GM19328 (cell line): ENCODE results near the gene ADARB1.

Experiments used
- ATAC-seq: cut with Tn5 transposase; IDR thresholded peaks from one replicate; pipeline ENCODE4 v1.9.1; 2021; ENCODE audit warnings: mild to moderate bottlenecking, moderate library complexity; ENCODE audit not compliant: unreplicated experiment

The ADARB1 gene

DNA sequence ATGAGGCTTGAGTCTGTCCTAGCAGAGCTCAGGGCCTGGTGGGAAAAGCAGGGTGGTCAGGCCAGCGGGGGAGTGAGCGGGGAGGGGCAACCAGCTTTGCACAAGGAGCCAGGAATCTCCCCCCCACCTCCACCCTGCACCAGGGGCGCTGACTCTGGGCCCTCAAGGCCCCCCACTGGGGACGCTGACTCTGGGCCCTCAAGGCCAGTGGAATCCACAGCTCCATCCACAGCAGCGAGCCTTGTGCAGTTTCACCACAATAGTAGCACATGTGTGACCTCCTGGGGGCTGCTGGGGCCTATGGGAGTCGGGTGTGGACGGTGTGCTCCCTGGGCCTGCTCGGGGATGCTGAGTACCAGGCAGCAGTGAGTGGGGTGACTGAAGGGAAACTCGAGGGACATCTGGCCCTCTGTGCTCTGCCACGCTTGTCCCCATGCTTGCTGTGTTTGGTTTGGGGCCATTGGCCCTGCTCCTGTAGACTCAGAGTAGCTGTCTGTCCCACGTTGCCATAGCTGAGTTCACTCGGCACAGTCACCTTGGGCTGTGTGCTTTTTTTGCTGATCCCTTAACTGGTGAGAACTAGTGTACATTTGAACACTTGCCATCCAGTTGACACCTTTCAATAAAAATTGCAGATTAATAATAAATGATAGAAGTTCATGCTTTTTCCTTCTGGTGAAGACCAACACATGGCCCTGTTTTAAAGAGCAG lies 89.2 kb downstream of the ADARB1 start:
- ATAC-seq: no peak

DNA sequence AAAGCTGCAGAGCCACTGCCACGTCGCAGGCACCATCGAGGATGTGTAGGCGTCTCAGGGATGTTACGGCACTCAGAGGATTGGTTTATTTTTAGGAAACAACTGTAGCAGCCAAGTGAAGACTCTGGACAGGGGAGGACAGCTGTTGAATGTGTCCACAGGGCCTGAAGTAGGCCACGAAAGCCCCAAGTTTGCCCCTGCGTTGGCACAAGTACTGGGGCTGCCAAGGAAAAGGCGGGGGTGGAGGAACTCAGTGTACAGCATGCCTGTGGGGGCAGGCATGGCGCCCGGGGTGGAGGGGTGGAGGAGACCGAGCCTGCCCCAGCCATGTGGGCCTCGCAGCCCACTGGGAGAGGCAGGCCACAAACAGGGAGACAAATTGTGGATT lies 89.7 kb downstream of the ADARB1 start:
- ATAC-seq: no peak

DNA sequence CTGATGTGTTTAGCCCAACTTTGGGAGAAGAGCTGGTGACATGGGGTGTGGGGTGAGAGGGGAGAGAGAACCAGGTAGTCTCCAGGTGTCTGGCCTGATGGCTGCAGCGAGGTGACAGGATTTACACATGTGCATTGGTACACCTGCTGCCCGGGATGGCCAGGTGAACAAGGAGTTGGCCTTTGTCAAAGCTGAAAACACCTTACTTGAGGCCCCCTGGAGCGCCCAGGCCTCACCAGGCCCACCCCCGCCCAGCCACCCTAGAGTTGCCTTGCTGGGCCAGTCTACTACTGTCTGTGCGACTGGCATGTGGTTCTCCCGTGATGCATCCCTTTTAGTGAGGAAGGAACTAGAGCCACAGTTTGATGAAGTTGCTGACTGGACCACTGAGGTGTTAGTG lies 90.5 kb downstream of the ADARB1 start:
- ATAC-seq: no peak

DNA sequence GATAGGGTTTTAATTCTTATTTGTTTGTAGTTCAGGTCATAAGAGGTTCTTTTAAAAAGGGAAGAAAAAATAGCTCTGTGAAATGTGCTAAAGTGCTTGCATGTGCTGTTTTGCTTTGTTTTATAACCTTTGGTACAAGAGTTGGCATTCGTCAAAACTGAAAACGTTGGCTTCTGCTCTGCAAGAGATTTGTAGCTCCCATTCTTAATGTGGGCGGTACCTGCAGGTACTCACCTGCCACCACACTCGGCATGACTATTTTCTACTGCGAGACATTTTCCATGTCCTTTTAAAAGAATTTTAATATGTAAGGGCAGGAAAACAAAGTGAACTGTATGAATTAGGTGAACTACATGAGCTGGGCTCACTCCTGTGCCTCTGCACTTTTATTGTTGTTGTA lies 92.6 kb downstream of the ADARB1 start:
- no peak for ATAC-seq

DNA sequence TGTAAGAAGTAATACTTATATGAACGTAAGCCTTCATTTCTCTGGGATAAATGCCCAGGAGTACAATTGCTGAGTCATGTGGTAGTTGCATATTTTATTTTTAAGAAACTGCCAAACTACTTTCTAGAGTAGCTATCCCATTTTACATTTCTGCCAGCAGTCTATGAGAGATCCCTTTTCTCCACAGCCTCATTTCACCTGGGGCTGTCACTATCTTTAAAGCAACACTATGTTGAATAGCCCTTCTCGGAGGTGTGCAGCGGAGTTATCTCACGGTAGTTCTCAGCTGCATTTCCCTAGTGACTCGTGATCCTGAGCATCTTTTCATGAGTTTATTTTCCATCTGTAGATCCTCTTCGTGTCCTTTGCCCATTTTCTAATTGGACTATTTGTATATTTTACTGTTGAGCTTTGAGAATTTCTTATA lies 93.4 kb downstream of the ADARB1 start:
- ATAC-seq: no peak

DNA sequence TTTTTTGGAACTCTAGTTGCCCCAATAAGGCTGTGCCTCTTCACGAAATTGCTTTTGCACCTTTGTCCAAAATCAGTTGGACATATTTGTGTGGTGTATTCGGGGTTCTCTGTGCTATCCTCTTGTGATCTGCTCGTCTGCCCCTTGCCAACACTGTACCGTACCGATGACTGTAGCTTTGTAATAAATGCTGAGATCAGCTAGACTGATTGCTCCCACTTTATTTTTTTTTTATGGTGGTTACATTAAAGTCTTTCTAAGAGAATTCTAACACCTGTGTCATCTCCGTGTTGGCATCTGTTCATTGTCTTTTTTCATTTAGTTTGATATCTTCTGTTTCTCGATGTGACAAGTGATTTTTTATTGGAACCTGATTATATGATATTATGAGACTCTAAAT lies 94.1 kb downstream of the ADARB1 start:
- ATAC-seq: no peak

DNA sequence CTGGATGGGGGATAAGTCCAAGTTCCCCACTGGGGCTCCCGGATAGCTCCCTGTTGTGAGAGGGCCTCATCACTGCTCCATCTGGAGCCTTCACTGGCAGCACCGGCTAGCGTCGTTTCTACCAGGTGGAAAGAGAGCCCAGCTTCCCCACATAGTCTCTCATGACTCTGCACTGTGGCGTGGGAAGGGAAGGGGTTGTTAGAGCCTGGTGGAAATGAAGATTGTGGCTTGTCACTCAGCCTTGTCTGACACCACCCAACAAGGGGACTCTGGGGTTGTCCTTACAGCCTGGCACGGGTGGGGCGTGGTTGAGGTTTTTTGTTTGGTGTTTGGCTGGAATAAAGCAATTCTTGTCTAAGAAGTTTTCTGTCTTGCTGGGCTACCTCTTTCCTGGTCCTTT lies 94.6 kb downstream of the ADARB1 start:
- ATAC-seq: no peak

DNA sequence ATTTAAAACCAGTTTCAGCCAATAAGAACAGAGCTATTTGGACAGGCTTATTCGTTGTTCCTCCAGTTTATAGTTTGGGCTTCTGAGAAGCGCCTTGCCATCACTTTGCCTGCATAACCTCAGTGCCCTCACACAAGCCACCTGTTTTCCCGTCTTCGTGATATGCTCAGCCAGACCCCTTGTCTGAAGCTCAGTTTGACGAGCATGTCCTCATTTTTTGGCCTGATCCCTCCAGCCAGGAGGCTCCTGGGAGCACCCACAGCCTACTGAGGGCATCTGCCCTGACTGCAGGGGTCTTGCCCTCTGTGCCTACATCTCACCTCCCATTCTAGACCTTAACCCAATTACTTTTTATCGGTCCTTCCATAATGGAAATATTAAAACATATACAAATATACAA lies 95.3 kb downstream of the ADARB1 start:
- no peak for ATAC-seq

DNA sequence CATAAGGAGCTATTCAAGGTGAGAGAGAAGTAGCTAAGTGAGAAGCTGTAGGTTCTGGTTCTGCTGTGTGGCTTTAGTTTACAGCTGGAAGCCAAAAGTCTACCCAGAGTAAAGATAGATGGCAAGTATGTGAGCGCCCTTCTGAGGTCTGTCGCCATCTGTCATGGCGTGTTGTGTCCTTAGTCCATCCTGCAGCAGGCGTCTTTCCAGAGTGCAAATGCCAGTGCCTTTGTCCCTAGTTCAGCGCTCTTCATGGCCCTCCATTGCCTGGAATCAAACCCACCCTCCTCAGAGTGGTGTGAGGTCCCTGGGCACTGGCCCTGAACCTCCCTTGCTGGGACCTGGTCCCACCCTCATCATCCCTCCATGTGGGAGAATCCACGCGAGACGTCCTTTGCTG lies 96.6 kb downstream of the ADARB1 start:
- ATAC-seq: no peak

DNA sequence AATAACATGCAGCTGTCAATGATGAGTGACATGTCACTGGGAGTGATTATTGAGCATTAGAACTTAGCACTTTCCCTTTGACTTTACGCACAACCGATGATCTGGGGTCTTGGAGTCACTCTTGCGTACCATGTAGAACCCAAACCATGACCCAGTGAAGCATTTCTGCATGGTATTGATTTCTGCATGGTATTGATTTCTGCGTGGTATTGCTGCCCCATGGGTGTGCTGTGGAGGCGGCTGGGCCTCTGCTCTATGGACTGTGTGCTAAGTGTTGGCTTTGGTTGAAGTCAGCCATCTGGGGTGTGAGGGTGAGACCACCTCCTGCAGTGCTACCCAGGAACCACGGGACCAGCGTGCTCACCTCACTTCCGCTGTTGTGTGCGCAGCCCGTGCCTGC lies 98.0 kb downstream of the ADARB1 start:
- no peak for ATAC-seq

DNA sequence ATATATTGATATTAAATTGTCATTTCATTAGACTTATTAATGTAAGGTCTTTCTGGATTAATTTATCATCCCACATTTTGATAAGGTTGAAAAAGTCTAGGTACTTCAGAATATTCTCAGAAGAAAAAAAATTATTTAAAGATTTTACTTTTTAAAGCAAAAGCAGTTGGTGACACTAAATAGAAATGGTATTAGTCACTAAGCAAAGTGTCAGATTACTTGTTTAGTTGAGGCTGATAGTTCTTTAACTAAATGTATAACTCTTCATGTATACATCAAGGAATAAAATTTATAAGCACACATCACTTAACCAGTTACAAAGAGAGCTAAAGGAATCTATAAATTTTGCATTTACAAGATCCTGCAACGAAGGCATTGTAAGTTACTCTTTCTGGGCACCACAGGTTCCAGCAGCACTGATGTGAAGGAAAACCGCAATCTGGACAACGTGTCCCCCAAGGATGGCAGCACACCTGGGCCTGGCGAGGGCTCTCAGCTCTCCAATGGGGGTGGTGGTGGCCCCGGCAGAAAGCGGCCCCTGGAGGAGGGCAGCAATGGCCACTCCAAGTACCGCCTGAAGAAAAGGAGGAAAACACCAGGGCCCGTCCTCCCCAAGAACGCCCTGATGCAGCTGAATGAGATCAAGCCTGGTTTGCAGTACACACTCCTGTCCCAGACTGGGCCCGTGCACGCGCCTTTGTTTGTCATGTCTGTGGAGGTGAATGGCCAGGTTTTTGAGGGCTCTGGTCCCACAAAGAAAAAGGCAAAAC lies 101.1 kb downstream of the ADARB1 start:
- no peak for ATAC-seq

DNA sequence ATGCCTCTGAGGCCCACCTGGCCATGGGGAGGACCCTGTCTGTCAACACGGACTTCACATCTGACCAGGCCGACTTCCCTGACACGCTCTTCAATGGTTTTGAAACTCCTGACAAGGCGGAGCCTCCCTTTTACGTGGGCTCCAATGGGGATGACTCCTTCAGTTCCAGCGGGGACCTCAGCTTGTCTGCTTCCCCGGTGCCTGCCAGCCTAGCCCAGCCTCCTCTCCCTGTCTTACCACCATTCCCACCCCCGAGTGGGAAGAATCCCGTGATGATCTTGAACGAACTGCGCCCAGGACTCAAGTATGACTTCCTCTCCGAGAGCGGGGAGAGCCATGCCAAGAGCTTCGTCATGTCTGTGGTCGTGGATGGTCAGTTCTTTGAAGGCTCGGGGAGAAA lies 101.8 kb downstream of the ADARB1 start:
- ATAC-seq: no peak

DNA sequence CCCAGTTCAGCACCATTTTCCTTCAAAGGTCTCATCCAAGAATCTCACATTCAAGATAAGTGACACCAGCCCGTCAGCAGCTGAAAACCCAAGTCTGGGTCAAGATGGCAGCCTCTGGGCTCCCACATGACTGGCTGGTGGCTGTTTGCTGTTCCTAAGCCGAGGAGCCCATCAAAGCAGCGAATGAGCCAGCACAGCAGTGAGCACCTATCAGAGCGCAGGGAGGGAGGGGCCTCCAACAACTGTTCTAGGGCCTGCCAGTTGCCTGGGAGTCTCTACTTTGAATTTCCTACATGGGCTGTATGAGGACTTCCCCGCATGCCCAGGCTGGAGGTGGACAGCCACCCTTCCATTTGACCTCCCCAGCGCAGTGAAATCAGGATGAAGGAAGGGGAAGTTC lies 102.7 kb downstream of the ADARB1 start:
- no peak for ATAC-seq

DNA sequence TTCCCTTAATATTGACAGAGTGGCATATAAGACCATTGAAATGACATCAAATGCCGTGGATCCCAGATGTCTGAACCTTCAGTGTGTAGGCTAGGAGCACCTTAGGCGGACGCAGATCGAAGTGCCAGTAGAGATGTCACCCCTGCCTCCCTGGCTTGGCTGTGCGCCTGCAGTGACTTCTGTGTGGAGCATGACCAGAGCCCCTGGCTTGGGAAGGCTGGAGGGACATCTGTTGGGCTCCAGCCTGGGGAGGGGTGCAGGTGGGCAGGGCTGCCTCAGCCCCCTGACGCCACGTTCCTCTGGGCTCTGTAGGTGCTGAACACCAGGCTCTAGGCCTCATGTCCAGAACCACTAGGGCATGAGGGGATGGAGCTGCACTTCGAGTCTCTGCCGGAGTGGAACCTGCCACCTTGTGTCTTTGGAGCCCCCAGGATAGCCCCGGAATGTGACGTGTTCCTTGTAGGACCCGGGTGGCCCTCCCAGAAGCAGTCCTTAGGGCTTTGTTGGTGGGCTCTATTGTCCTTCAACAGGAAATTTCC lies 103.8 kb downstream of the ADARB1 start:
- ATAC-seq: no peak

DNA sequence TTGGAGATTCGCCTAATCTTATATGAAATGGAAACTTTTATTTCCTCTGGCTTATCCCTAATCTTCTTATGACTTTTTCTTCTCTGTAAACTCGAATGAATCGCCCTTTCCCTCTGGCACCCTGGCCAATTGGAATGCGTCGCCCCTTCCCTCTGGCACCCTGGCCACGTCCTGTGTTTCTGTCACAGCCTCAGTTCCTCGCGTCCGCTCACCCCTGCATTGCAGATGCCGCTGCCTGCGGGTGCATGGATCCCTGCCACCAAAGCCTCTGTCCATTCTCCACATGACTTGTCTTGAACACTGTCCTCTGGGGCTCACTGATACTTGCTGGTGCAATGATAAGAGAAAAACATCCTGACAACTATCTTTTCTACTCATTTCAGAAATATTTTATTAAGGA lies 104.6 kb downstream of the ADARB1 start:
- ATAC-seq: no peak

DNA sequence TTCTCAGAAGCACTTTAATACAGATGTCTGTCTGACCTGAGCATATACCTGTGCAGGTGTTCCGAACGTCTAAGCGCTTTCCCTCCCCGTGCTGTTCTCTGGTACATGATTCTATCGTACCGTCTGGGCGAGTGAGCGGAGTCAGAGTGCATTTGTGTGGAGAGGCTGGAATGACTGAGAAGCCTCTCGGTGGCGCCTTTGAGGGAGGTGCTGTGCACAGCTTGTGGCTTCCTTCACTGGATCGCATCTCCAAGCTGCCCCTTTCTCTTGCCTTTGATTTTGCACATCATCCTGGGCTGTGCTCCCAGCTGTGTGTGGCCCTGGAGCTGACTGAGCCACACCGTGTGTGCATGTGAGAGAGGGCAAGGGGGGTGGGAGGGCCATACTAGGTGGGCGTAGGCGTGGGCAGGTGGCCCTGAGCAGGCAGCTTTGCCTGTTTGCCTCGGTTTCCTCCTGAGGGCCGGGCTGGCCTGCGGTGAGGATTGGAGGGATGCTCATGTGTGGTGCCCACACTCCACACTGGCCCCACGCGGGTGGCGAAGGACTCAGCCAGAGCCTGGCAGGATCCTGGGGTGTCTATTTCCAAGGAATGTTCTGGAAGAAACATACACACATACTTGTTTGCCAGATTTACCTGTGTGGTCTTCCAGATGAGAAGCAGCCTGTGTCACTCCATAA lies 105.3 kb downstream of the ADARB1 start:
- no peak for ATAC-seq

DNA sequence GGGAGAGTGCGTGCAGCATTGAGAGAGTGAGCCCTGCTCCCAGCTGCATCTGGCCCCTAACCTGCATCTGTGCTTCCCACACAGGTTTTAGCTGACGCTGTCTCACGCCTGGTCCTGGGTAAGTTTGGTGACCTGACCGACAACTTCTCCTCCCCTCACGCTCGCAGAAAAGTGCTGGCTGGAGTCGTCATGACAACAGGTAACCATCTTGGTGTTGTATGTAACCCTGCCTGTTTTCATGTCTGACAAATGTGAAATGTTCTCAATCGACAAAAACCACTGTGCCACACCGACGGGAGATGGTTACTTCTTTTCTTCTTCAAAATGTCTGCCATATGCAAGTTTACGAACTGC lies 105.8 kb downstream of the ADARB1 start:
- ATAC-seq: no peak

DNA sequence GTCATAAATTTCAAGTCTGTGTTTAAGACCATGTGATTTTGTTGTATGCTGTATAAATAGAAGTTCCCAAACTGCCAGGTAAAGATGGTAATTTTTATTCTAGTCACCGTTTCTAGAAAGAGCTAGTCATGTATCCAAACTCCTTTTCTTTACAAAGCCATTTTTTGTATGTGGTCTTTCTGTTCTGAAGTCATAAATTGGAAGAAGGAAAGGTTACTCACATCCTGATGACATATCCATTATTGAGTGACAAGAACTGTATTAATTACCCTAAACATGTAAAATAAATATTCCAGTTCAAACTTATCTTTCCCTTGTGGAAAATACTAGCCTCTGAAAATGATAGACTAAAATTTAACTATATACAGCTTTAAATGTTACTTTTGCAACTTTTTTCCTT lies 108.6 kb downstream of the ADARB1 start:
- no peak for ATAC-seq

DNA sequence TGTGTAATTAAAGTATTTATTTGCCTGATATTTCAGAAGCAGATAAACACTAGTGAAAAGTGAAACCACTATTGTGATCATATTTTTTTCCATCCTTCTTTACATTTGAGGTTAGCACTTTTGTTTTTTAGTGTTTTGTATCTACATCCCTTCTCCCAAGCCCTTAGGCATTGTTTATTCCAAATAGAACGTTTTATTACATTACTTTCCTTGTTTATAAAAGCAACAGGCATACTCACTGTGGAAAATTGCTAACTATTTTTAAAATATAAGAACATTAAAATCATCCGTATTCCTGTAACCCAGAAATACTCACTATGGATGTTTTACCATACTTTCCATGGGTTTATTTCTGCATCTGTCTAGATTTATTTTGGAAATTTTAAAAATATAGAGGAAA lies 109.5 kb downstream of the ADARB1 start:
- ATAC-seq: no peak

DNA sequence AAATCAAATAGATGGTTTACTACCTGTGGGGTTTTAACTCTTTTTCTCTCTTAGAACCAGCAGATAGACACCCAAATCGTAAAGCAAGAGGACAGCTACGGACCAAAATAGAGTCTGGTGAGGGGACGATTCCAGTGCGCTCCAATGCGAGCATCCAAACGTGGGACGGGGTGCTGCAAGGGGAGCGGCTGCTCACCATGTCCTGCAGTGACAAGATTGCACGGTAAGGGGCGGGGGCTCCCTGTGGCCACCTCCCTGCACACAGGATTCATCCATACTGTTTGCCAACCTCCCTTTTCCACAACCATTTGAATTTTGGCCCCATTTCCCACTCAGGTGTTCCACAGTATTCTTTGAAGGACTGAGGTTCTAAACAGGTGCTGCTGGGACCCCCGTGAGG lies 110.5 kb downstream of the ADARB1 start:
- ATAC-seq: no peak

DNA sequence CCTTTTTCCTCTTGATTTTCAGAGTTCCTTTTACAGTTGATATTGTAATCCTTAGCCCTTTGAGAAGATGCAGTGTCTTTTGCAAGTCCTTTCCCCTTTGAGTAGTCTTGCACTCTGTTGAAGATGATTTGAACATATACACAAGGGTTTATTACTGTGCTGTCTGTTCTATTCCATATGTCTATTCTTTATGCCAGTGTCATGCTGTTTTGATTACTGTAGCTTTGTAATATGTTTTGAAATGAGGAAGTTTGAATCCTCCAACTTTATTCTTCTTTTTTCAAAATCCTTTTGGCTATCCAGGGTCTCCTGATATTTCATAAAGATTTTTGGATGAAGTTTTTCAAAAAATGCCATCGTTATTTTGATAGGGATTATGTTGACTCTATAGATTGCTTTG lies 112.3 kb downstream of the ADARB1 start:
- ATAC-seq: no peak

DNA sequence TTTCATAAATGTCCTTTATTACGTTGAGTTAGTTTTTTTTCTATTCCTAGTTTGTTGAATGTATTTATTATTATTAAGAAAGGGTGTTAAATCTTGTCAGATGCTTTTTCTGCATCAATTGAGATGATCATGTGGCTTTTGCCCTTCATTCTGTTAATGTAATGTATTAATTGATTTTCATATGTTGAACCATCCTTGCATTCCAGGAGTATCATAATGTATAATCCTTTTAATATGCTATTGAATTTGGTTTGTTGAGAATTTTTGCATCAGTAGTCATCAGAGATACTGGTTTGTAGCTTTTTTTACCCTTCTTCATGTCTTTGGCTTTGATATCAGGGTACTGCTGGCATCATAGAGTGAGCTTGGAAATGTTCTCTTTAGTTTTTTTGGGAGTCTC lies 113.3 kb downstream of the ADARB1 start:
- ATAC-seq: no peak
